PFSK-1 (cell line): ENCODE results near the gene RGL3.

Experiments
- FOXP2 ChIP-seq: optimal IDR thresholded peaks from 2 replicates; pipeline ENCODE3; 2011; ENCODE audit warnings: borderline replicate concordance, control low read depth, inconsistent platforms; ENCODE audit not compliant: insufficient read depth; ENCODE audit errors: extremely low read length, extremely low read depth
- POLR2AphosphoS5 ChIP-seq: IDR thresholded peaks from 2 replicates; pipeline ENCODE4 v1.6.1; 2012; ENCODE audit warnings: low read depth, mild to moderate bottlenecking, control low read depth, low read length, moderate library complexity
- SIN3A ChIP-seq: IDR thresholded peaks from 2 replicates; pipeline ENCODE4 v1.6.1; 2012; ENCODE audit warnings: mild to moderate bottlenecking, low read length, moderate library complexity, borderline replicate concordance; ENCODE audit not compliant: insufficient read depth
- TAF1 ChIP-seq: IDR thresholded peaks from 2 replicates; pipeline ENCODE4 v1.6.1; 2012; ENCODE audit warnings: low read length, control low read depth, borderline replicate concordance; ENCODE audit not compliant: insufficient read depth
- TF ChIP-seq, protein P1 (sequence below), 2 experiments: IDR thresholded peaks; 2 replicates each; pipeline versions ENCODE4 v1.6.1 to v1.8.0; 2011 to 2012; ENCODE audit warnings: low read depth in 2 of 2, low read length in 2 of 2, control low read depth in 1 of 2, inconsistent platforms in 1 of 2, mild to moderate bottlenecking in 1 of 2, moderate library complexity in 1 of 2; ENCODE audit not compliant: insufficient read depth in 1 of 2

- TF ChIP-seq POLR2AphosphoS5 (no peak), SIN3A (no peak), TAF1 (no peak), FOXP2 (no peak)
- TF ChIP-seq, protein P1, sequence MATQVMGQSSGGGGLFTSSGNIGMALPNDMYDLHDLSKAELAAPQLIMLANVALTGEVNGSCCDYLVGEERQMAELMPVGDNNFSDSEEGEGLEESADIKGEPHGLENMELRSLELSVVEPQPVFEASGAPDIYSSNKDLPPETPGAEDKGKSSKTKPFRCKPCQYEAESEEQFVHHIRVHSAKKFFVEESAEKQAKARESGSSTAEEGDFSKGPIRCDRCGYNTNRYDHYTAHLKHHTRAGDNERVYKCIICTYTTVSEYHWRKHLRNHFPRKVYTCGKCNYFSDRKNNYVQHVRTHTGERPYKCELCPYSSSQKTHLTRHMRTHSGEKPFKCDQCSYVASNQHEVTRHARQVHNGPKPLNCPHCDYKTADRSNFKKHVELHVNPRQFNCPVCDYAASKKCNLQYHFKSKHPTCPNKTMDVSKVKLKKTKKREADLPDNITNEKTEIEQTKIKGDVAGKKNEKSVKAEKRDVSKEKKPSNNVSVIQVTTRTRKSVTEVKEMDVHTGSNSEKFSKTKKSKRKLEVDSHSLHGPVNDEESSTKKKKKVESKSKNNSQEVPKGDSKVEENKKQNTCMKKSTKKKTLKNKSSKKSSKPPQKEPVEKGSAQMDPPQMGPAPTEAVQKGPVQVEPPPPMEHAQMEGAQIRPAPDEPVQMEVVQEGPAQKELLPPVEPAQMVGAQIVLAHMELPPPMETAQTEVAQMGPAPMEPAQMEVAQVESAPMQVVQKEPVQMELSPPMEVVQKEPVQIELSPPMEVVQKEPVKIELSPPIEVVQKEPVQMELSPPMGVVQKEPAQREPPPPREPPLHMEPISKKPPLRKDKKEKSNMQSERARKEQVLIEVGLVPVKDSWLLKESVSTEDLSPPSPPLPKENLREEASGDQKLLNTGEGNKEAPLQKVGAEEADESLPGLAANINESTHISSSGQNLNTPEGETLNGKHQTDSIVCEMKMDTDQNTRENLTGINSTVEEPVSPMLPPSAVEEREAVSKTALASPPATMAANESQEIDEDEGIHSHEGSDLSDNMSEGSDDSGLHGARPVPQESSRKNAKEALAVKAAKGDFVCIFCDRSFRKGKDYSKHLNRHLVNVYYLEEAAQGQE (IDR thresholded peaks at IDR 0.05; ENCODE audit: insufficient read depth in 1 of 2, low read depth in 2 of 2, low read length in 2 of 2): no peak
Observed at GRCh38 chr19:11384778-11385129, 34.4 kb downstream of the RGL3 start.
